GM23248 (cell line): Measurements from ENCODE around the gene CAPS.

Experiments used
- EZH2 ChIP-seq: fragments of 200-600 bp; sonication (generic); IDR thresholded peaks from 2 replicates; pipeline ENCODE4 v1.6.1; 2018; ENCODE audit warnings: antibody characterized with exemption, mild to moderate bottlenecking; ENCODE audit not compliant: insufficient read depth, poor library complexity, severe bottlenecking
- EZH2phosphoT487 ChIP-seq: fragments of 200-600 bp; sonication (generic); IDR thresholded peaks from 2 replicates; pipeline ENCODE4 v1.6.1; 2018; ENCODE audit warnings: antibody characterized with exemption, moderate library complexity, mild to moderate bottlenecking, low read depth; ENCODE audit not compliant: insufficient read depth

- TF ChIP-seq EZH2phosphoT487 (no peak), EZH2 (no peak)
Observed at GRCh38 chr19:5908773-5909442, 5.1 kb upstream of the CAPS start.
